Activated CD4-positive, CD25-positive, alpha-beta regulatory T cell treated with anti-CD3 and anti-CD28 coated beads, Interleukin-2, amount 50 U/mL, for 16 hours (primary cell): ENCODE measurements around the gene PGBD5.
"Not testable (repeated sequence)": the region's sequence is repeated elsewhere in the genome, so short reads cannot be mapped to it uniquely, and the experiment has no call there.

Source experiments
- DNase-seq: peaks from one replicate; pipeline ENCODE4 v3.0.0-alpha.2; 2020; ENCODE audit warnings: low read depth, low spot score

Gene PGBD5, protein sequence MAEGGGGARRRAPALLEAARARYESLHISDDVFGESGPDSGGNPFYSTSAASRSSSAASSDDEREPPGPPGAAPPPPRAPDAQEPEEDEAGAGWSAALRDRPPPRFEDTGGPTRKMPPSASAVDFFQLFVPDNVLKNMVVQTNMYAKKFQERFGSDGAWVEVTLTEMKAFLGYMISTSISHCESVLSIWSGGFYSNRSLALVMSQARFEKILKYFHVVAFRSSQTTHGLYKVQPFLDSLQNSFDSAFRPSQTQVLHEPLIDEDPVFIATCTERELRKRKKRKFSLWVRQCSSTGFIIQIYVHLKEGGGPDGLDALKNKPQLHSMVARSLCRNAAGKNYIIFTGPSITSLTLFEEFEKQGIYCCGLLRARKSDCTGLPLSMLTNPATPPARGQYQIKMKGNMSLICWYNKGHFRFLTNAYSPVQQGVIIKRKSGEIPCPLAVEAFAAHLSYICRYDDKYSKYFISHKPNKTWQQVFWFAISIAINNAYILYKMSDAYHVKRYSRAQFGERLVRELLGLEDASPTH

DNA sequence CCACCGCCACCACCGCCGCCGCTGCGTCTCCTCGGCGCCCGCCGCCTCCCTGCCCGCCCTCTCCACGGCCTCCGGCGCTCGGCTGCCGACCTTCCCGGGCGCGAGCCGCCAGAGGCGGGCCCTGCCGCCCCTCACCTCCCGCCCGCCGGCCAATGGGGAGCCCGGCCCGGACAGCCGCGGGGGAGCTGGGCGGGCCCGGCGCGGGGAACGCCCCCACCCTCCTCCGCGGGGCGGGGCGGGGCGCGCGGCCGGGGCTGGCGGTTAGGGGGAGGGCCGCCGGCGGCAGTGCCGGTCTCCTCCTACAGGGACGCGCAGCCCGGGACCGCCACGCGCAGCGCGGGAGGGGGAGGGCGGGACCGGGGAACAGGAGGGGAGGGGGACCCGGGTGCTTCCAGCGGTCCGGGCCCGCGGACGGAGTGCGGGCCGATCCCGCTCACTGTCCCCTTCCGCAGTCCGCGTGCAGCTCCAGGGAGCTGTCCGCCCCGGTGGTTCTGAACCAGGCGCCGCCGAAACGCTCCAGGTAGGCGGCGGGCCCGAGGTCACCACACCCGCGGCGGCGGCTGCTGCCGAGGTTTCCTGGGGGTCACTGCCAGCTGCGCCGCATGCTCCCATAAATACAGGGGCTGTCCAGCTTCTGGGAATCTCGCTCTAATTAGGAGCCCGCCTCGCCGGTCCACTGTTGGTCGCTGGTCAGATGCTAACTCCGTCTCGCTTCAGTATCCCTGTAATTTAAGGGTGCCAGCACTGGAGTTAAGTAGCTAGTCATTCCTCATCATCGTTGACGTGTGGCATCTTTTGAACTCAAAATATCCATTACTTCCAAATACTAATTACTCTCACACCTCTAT, at the start of gene PGBD5:
TSS of gene PGBD5 (minus strand) at position 87 of the 848 bp plus-strand sequence. CDS start 404 bp downstream, outside the sequence.
- peak; percentile 6 for DNase-seq

DNA sequence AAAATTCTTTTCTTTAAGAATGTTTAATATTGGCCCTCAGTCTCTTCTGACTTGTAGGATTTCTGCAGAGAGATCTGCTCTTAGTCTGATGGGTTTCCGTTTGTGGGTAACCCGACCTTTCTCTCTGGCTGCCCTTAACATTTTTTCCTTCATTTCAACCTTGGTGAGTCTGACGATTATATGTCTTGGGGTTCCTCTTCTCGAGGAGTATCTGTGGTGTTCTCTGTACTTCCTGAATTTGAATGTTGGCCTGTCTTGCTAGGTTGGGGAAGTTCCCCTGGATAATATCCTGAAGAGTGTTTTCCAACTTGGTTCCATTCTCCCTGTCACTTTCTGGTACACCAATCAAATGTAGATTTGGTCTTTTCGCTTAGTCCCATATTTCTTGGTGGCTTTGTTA, 48.8 kb upstream of the PGBD5 start:
- DNase-seq = not testable (repeated sequence)

DNA sequence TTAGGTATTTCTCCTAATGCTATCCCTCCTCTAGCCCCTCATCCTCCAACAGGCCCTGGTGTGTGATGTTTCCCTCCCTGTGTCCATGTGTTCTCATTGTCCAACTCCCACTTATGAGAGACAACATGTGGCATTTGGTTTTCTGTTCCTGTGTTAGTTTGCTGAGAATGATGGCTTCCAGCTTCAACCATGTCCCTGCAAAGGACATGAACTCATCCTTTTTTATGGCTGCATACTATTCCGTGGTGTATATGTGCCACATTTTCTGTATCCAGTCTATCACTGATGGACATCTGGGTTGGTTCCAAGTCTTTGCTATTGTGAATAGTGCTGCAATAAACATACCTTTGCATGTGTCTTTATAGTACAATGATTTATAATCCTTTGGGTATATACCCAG, 44.6 kb upstream of the PGBD5 start:
- DNase-seq = not testable (repeated sequence)

DNA sequence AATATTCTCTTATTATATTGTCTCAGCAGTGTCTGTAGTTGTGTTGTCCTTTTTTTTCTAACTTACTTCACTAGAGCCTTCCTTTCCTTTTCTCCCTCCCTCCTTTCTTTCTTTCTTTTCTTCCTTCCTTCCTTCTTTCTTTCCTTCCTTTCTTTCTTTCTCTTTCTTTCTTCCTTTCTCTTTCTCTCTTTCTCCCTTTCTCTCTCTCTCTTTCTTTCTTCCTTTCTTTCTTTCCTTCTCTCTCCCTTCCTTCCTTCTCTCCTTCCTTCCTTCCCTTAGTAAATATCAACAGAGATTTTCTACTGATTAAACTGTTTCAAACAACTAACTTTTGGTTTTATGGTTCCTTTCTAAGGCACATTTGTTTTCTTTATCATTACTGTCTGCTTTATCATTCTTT, 43.1 kb upstream of the PGBD5 start:
- no peak for DNase-seq

DNA sequence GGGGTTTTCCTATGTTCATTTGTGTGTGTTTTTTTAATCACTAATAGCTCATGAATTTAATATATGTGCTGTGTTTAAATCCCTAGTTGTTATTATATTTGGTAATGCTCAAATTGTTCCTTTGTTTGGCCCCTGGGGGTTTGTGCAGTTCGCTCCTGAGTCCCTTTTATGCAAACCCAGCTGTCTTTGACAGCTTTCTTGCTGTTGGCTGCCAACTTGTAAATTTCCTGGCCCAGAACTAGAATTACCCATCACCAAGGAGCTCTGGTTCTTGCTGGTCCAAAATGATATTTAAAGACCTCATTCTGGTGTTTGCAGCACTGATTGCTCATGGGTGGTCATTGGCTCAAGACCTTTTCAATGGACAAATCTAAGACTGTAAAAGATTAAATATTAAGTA, 39.6 kb upstream of the PGBD5 start:
- no peak for DNase-seq

DNA sequence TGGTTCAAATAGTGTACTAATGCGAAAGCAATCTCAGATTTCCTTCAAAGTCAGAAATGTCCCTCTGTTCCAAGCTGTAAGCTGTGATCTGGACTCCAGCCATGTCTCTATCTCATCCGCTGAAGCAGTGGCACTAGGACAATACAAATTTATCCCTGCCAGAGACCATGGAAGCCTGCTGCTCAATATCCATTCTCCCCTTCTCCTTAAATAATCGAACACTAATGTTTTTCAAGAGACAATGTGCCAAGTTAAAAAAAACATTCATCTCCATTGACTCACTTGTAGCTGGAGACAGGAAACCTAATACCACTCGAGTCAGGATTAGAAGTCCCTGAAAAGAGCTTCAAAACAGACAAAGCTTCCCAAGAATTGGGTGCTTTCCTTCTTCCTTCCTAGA, 38.5 kb upstream of the PGBD5 start:
- no peak for DNase-seq

DNA sequence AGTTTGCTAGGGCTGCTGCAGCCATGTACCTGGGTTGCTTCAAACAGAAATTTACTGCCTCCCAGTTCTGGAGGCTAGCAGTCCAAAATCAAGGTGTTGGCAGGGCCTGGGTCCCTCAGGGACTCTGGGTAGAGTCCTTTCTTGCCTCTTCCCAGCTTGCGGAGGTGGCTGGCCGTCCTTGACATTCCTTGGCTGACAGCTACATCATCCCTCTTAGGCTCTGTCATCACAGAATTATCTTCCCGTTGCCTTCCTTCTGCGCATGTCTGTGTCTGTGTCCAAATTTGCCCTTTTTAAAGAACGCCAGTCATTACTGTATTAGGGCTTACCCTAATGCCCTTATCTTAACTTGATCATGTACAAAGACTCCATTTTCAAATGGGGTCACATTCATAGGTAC, 37.6 kb upstream of the PGBD5 start:
- DNase-seq = no peak

DNA sequence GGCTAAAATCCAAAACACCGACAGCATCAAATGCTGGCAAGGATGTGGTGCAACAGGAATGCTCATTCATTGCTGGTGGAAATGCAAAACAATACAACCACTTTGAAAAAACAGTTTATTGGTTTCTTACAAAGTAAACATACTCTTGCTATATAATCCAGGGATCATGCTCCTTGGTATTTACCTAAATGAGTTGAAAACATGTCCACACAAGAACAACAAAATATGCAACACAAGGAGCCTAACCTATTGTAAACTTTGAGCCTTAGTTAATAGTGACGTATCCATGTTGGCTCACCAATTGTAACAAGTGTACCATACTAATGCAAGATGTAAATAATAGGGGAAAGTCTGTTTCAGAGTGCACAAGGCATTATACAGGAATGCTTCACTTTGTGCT, 37.2 kb upstream of the PGBD5 start:
- no peak for DNase-seq

DNA sequence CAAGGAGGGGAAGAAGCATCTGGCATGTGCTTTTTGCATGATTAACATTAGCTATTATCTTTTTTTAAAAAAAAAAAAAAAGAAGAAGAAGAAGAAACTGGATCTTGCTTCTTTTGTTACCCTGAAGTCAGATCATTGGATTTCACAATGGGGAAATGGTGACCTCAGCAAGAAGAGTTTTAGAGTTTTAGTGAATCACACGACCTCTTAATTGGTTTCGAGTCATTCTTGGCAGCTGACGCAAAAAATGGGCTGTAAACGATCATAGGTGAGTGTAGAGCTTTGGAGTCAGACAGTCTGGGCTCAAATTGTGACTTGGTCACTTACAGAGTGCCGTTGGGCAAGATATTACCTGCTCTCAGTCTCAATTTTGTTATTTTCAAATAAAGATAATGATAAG, 33.3 kb upstream of the PGBD5 start:
- no peak for DNase-seq

DNA sequence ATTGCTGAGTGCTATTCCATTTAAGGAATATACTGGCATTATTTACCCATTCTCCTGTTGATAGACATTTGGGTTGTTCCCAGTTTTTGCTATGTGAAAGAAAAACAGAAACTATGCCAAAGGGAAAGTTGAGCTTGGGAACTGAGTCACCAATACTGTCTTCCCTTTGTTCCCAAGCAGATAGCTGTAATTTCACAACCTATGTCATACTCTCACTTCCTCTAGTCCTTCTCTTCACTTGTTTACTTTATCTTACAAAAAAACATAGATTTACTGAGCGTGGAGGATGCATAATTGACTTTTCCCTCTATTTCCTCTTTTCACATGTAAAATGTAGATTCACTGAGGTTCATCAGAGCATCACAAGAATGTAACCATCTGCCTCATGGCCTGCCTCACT, 32.4 kb upstream of the PGBD5 start:
- DNase-seq = no peak

DNA sequence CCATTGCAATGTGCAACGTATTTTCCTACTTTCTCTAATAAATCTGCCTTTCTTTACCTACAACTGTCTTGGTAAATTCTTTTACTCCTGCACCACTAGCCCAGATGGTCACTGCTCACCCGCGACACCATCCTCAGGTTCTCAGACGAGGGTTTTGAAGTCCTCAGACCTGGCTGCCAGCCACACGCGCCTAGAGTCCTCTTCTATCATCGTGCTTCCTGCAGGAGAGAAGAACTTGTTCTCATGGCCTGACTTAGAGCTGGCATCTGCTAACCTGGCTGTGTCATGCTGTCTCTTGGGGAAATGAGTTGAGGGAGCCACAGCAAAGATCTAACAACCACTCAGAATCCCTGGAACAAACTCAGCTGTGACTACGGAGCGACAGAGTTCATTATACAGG, 30.3 kb upstream of the PGBD5 start:
- DNase-seq = no peak

DNA sequence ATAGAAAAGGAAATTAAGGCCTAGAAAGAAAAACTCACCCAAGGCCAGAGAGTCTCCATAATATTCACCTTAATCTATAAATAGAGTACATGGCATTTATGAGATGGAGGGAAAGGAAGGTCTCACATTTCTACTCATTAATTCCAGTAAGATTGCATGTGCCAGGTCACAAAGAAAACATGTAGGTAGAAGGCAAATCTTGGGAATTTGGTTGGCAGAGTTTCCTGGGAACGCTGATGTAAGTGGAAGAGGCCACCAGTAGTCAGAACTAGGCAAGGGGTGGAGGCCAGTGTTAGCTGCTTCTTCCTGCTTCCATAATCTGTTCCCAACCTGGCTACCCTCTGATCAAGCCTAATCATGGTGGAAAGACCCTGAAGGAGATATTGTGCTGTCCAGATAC, 29.2 kb upstream of the PGBD5 start:
- no peak for DNase-seq

DNA sequence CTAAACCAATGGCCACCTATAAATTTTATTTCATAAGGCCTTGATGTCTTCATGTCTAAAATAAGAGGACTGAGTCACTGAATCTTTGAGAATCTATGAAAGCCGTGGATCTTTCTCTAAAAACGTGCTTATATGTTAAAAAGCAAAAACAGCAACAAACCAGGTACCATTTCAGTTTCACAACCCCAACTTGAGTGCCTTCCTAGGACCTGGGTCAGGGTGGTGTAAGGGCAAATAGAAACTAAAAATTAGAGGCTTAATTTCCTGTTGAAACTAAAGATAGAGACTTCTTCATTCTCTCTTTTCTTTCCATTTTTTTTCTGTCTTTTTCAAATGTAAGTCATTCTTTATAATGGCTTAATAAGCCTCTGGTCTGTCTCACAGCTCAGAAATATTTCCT, 27.2 kb upstream of the PGBD5 start:
- no peak for DNase-seq

DNA sequence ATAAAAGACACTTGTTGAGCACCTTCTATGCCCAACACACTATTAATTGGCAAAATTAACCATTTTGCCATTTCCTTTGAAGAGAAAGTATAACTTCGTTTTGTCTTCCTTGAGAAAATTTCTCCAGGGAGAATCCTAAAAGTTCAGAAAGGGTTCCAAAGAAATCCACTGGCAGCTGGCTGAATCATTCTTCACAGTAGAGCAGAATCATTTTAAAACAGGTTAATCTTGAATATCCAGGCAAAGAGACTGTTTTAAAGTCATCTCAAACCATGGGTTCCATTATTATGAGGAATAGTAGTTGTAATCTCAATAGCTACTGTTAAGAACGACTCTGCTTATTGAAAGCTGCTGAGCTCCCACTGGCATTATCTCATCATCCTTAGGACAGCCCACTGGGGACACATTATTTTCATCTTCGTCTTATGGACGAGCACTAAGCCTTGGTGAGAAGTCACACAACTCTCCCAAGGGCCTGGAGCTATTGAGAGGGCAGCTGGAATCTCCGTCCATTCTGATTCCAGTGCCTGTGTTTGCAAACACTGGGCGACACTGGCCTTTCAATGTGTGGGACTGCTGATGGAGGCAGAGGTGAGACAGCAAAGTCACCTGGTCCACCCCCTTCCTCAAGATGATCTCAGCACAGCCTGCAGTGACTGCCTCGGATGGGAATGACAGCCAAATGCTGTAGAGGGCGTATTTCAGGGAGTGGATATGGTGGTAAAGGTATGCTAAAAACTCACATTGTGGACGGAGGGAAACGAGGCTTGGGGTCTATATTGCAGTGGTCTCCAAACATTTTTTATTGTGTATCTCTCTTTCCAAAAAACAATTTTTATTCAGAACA, 15.3 kb upstream of the PGBD5 start:
- DNase-seq = no peak

DNA sequence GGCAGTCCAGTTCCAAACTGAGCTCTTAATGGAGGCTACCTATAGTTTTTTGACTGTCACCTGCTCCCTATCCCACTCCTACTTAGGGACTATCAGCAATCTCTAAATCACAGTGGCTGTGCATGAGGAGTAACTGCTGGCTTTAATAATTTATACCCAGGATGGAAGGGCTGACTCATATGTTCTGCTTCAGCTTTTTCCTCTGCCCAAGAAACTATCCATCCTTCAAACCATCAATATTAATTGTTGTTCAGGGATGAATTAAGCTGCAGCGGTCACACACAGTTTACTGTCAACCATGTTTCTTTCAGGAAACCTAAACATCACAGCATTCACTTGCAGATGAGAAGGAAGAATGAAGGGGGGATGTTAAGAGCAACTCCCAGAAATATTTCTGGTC, 9.0 kb upstream of the PGBD5 start:
- no peak for DNase-seq

DNA sequence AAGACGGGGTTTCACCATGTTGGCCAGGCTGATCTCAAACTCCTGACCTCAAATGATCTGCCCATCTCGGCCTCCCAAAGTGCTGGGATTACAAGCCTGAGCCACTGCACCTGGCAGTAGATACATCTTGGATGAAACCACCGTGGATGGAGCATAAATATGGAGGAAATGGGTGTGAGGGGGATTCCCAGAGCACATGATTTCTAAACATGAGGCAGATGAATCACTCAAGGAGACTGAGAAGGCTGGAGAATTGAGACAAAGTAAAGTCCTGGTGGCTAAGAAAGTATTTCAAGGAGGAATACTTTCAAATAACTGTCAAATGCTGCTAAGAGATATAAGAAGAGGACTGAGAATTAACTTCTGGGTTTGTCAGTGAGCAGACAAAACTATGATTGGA, 5.4 kb upstream of the PGBD5 start:
- no peak for DNase-seq

DNA sequence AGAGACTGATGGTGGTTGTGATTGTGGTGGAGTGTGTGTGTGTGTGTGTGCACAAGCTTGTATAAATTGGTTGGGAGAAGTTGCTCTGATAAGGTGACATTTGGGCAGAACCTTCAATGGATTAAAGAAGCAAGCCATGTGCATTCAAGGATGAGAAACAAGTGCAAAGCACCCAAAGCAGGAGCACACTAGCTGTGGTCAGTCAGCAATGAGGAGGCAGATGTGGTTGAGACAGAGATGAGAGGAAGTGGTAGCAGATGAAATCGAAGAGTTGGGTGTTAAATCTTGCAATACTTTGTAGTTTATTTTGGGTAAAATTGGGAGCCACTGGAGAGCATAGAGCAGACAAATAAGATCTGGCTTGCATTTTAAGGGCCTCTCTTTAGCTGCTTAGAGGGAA, 4.4 kb upstream of the PGBD5 start:
- DNase-seq = no peak

DNA sequence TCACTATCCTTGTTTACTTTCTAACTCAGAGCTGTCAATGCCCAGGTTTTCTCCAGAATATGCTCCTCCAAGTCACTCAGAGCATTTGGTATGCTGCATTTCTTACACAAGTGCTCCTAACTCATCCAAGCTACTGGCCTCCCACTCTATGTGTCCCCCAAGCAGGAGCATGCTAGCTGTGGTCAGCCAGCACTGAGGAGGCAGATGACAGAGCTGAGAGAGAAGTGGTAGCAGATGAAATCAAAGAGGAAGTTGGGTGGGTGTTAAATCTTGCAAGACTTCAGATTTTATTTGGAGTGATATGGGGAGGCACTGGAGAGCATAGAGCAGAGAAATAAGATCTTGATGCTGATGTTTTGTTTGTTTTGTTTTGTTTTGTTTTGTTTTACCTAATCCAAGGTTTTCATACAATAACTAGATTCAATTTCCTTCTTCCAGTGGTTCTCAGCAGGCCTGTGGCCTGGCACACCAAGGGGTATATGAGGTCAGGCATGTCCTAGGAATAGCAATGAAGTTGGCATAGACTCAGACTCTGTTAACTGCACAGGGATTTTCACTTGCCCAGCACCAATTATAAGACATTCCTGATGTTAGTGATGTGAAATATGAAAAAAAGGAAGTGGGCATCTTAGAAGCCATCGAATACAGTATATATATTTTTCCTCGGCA, 3.1 kb upstream of the PGBD5 start:
- DNase-seq = no peak

DNA sequence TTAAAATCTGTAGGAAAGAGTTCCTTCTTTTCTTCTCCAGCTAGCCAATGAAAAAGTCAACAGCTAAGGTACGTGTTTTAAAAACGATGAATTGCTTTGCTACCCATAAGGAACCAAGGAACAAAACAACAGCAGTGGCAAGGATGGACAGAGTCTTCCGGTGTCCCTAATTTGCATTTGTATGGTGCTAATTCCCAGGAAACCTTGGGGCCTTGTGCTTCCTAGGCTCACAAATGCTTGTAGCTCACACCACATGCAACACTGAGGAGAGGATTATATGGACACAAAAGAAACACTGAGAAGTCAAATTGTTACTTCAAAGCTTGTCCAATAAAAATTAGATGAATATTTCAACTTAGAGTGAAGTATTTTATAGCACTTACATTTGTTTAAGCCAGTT, 1.8 kb upstream of the PGBD5 start:
- DNase-seq = no peak

DNA sequence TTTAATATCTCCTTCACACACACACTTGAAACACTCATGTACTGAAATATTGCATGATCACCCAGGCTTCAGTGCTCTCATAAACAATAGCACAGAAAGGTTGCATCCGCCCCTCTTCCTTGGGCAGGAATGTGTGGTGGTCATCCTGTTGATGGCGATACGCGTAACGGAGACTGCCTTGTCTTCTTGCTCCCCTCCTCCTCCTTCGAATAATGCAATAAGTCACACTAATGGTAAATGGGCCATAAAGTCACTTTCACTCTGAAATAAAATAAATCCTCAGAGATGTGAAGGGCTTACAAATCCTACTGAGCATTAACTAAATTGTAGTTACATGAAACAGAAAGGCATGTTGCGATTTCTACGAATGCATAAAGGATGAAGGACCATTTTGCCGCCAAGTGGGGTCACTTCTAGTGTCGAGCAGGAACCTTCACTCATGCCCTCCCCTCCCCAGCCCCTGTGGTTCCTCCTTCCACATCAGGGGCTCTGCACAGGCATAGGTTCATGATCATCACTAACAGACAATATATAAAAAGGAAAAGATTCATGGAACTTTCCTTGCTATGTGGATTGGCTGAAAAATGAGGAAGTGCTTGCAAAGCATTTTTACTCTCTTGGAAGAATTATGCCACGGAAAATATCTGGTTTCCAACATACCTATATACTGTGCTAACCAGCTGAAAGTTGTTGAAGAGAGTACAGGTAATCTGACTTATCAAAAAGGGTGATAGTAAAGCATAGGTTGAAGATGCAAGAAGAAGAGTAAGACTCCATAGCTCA, 1.2 kb upstream of the PGBD5 start:
- DNase-seq = no peak
